NK-92 treated with Interleukin-12 subunit alpha and Interleukin-12 subunit beta, amount 100 ng/mL, for 24 hours (cell line): ENCODE measurements around the gene PLAC1.

Experiments used
- DNase-seq: peaks from one replicate; lab custom pipeline; 2025; lab: John Stamatoyannopoulos, UW

Gene PLAC1

GRCh38 chrX:134543288-134543687 is 115.0 kb downstream of the PLAC1 start:
- no peak for DNase-seq

- DNase-seq, result no peak
Observed at GRCh38 chrX:134542485-134542884, 115.8 kb downstream of the PLAC1 start.

- DNase-seq, result no peak
Observed at GRCh38 chrX:134541906-134542305, 116.4 kb downstream of the PLAC1 start.

GRCh38 chrX:134538316-134538715 is 120.0 kb downstream of the PLAC1 start:
- DNase-seq, result no peak

- DNase-seq, result no peak
Observed at GRCh38 chrX:134537179-134537955, 120.9 kb downstream of the PLAC1 start.

- no peak for DNase-seq
Observed at GRCh38 chrX:134533952-134534351, 124.3 kb downstream of the PLAC1 start.

GRCh38 chrX:134533352-134533751 is 124.9 kb downstream of the PLAC1 start:
- DNase-seq, result no peak

- DNase-seq, result no peak
Observed at GRCh38 chrX:134530845-134531244, 127.4 kb downstream of the PLAC1 start.

GRCh38 chrX:134529481-134529880 is 128.8 kb downstream of the PLAC1 start:
- no peak for DNase-seq

- DNase-seq, result no peak
Observed at GRCh38 chrX:134528960-134529359, 129.3 kb downstream of the PLAC1 start.

GRCh38 chrX:134526399-134526798 is 131.9 kb downstream of the PLAC1 start:
- DNase-seq, result no peak

- no peak for DNase-seq
Observed at GRCh38 chrX:134525086-134525792, 133.0 kb downstream of the PLAC1 start.

- no peak for DNase-seq
Observed at GRCh38 chrX:134524181-134524580, 134.1 kb downstream of the PLAC1 start.

- DNase-seq, result no peak
Observed at GRCh38 chrX:134520860-134521390, 137.3 kb downstream of the PLAC1 start.
